EL (cell line): ENCODE results near the gene TNNT2.

ENCODE experiments used
- DNase-seq: peaks from one replicate; pipeline ENCODE4 v3.0.0-alpha.2; 2016

TNNT2 gene

GRCh38 chr1:201354151-201354900 is 23.2 kb downstream of the TNNT2 start:
- DNase-seq, result no peak

- DNase-seq, result no peak
Observed at GRCh38 chr1:201353186-201353940, 24.1 kb downstream of the TNNT2 start.

GRCh38 chr1:201351617-201352016 is 25.9 kb downstream of the TNNT2 start:
- no peak for DNase-seq

GRCh38 chr1:201350884-201351283 is 26.6 kb downstream of the TNNT2 start:
- no peak for DNase-seq

GRCh38 chr1:201350361-201350725 is 27.1 kb downstream of the TNNT2 start:
- no peak for DNase-seq

- DNase-seq, result no peak
Observed at GRCh38 chr1:201349092-201349491, 28.4 kb downstream of the TNNT2 start.

GRCh38 chr1:201348211-201348566 is 29.3 kb downstream of the TNNT2 start:
- peak; percentile 67 for DNase-seq

- no peak for DNase-seq
Observed at GRCh38 chr1:201347498-201348210, 29.8 kb downstream of the TNNT2 start.

GRCh38 chr1:201346987-201347386 is 30.5 kb downstream of the TNNT2 start:
- DNase-seq, result no peak

- DNase-seq, result peak; percentile 62
Observed at GRCh38 chr1:201346337-201346939, 31.0 kb downstream of the TNNT2 start.

GRCh38 chr1:201345081-201345355 is 32.5 kb downstream of the TNNT2 start:
- no peak for DNase-seq

GRCh38 chr1:201344206-201345080 is 33.0 kb downstream of the TNNT2 start:
- DNase-seq, result no peak

- no peak for DNase-seq
Observed at GRCh38 chr1:201341377-201341776, 36.1 kb downstream of the TNNT2 start.

- DNase-seq, result no peak
Observed at GRCh38 chr1:201336711-201337450, 40.6 kb downstream of the TNNT2 start.

- DNase-seq, result no peak
Observed at GRCh38 chr1:201335901-201336300, 41.6 kb downstream of the TNNT2 start.

GRCh38 chr1:201335174-201335870 is 42.2 kb downstream of the TNNT2 start:
- DNase-seq, result no peak

- DNase-seq, result no peak
Observed at GRCh38 chr1:201334325-201335173, 42.9 kb downstream of the TNNT2 start.

GRCh38 chr1:201332616-201333335 is 44.7 kb downstream of the TNNT2 start:
- DNase-seq, result no peak

GRCh38 chr1:201332021-201332420 is 45.5 kb downstream of the TNNT2 start:
- no peak for DNase-seq

GRCh38 chr1:201331166-201331565 is 46.3 kb downstream of the TNNT2 start:
- DNase-seq, result no peak
